IMR-90 (cell line): Measurements from ENCODE around the gene TMEM45A. TPM values are rescaled to one million over a fixed set of nuclear protein-coding genes. Genes with fewer than 3 reads are reported as not detected.

ENCODE experiments used
- ATAC-seq: fragments of 200-7000 bp; cut with Tn5 transposase; 2 replicates; pipeline ENCODE4 v1.9.1; 2020; ENCODE audit warnings: low read depth, mild to moderate bottlenecking, moderate library complexity
- BruUV-seq: library from RNA; stranded (reverse); fragments of 400-500 nt; replicated peaks from 2 replicates; lab custom pipeline; 2021; lab: Mats Ljungman, UMichigan
- CTCF ChIA-PET: fragments of 300-600 bp; formaldehyde crosslinking; extraction: SDS; loops from one replicate; lab custom pipeline; 2021; ENCODE audit warnings: antibody characterized with exemption; lab: Yijun Ruan, JAX
- POLR2A ChIA-PET: fragments of 300-600 bp; sonication (Branson Sonifier 250); formaldehyde crosslinking; loops from one replicate; lab custom pipeline; 2022; ENCODE audit warnings: antibody characterized with exemption; ENCODE audit not compliant: unreplicated experiment; lab: Charles Lee
- DNase-seq: peaks from one replicate; pipeline ENCODE4 v3.0.0; 2013
- H2AFZ ChIP-seq: replicated peaks from 2 replicates; pipeline ENCODE3; 2013; ENCODE audit warnings: low read length, mild to moderate bottlenecking; ENCODE audit not compliant: poor library complexity
- H2AK5ac ChIP-seq: 2 replicates; pipeline ENCODE4 v1.6.1; 2013; ENCODE audit warnings: low read depth, low read length, inconsistent platforms
- H2AK9ac ChIP-seq: replicated peaks from 2 replicates; pipeline ENCODE3; 2013; ENCODE audit warnings: mild to moderate bottlenecking, low read depth, low read length, moderate library complexity; ENCODE audit not compliant: poor library complexity
- H2BK120ac ChIP-seq: 2 replicates; pipeline ENCODE4 v1.6.1; 2013; ENCODE audit warnings: low read depth, low read length, inconsistent platforms
- H2BK15ac ChIP-seq: 3 replicates; pipeline ENCODE4 v1.6.1; 2013; ENCODE audit warnings: low read depth, low read length, inconsistent platforms
- H2BK20ac ChIP-seq: 2 replicates; pipeline ENCODE4 v1.6.1; 2013; ENCODE audit warnings: low read depth, mild to moderate bottlenecking, inconsistent platforms, low read length, moderate library complexity
- H2BK5ac ChIP-seq: 2 replicates; pipeline ENCODE4 v1.6.1; 2013; ENCODE audit warnings: mild to moderate bottlenecking, low read depth, low read length, inconsistent platforms; ENCODE audit not compliant: poor library complexity, severe bottlenecking
- H3K14ac ChIP-seq: replicated peaks from 2 replicates; pipeline ENCODE4 v1.6.1; 2013; ENCODE audit warnings: low read depth, low read length, inconsistent platforms
- H3K18ac ChIP-seq: 2 replicates; pipeline ENCODE4 v1.6.1; 2013; ENCODE audit warnings: low read depth, low read length, control low read depth
- H3K23ac ChIP-seq: 2 replicates; pipeline ENCODE4 v1.6.1; 2013; ENCODE audit warnings: low read depth, low read length, inconsistent platforms
- H3K27ac ChIP-seq: 2 replicates; pipeline ENCODE4 v1.5.1; 2013; ENCODE audit warnings: mild to moderate bottlenecking, control low read depth, low read length; ENCODE audit not compliant: insufficient read depth
- H3K27me3 ChIP-seq: 2 replicates; pipeline ENCODE4 v1.6.1; 2013; ENCODE audit warnings: low read length; ENCODE audit not compliant: control insufficient read depth, insufficient read depth
- H3K36me3 ChIP-seq: 2 replicates; pipeline ENCODE4 v1.6.1; 2013; ENCODE audit warnings: low read length, mixed read lengths; ENCODE audit not compliant: control insufficient read depth, insufficient read depth
- H3K4ac ChIP-seq: 2 replicates; pipeline ENCODE4 v1.6.1; 2013; ENCODE audit warnings: low read depth, low read length, inconsistent platforms
- H3K4me1 ChIP-seq: 2 replicates; pipeline ENCODE4 v1.6.1; 2013; ENCODE audit warnings: low read length, mixed read lengths; ENCODE audit not compliant: control insufficient read depth, insufficient read depth
- H3K4me2 ChIP-seq: 2 replicates; pipeline ENCODE4 v1.6.1; 2013; ENCODE audit warnings: low read depth, mild to moderate bottlenecking, control low read depth, low read length, moderate library complexity
- H3K4me3 ChIP-seq: 2 replicates; pipeline ENCODE4 v1.5.1; 2013; ENCODE audit warnings: low read depth, mild to moderate bottlenecking, control low read depth, low read length, moderate library complexity; ENCODE audit not compliant: insufficient read depth
- H3K56ac ChIP-seq: 2 replicates; pipeline ENCODE4 v1.6.1; 2013; ENCODE audit warnings: low read length, inconsistent platforms; ENCODE audit not compliant: insufficient read depth; ENCODE audit errors: extremely low read depth
- H3K79me1 ChIP-seq, 2 experiments: 2 replicates each; pipeline ENCODE4 v1.6.1; 2013; ENCODE audit warnings: low read length in 2 of 2, inconsistent platforms in 1 of 2, low read depth in 1 of 2
- H3K9ac ChIP-seq: 2 replicates; pipeline ENCODE4 v1.6.1; 2013; ENCODE audit warnings: low read depth, low read length, control low read depth
- H3K9me1 ChIP-seq: 2 replicates; pipeline ENCODE4 v1.6.1; 2013; ENCODE audit warnings: low read length, inconsistent platforms; ENCODE audit not compliant: insufficient read depth
- H3K9me3 ChIP-seq: 2 replicates; pipeline ENCODE4 v1.6.1; 2013; ENCODE audit warnings: low read length; ENCODE audit not compliant: control insufficient read depth, insufficient read depth
- H4K20me1 ChIP-seq: 2 replicates; pipeline ENCODE4 v1.6.1; 2013; ENCODE audit warnings: low read length, inconsistent platforms; ENCODE audit not compliant: insufficient read depth
- H4K5ac ChIP-seq: 2 replicates; pipeline ENCODE4 v1.6.1; 2013; ENCODE audit warnings: mild to moderate bottlenecking, low read depth, low read length, control low read depth
- H4K8ac ChIP-seq, 2 experiments: 2 replicates each; pipeline ENCODE4 v1.6.1; 2013; ENCODE audit warnings: low read depth in 2 of 2, low read length in 2 of 2, control low read depth in 1 of 2, inconsistent platforms in 1 of 2
- H4K91ac ChIP-seq: 2 replicates; pipeline ENCODE4 v1.6.1; 2013; ENCODE audit warnings: low read depth, low read length, inconsistent platforms; ENCODE audit not compliant: insufficient read depth
- CEBPB ChIP-seq: IDR thresholded peaks from 2 replicates; pipeline ENCODE4 v1.6.1; 2012; ENCODE audit warnings: low read depth, low read length, improper control_type of control experiment
- MAFK ChIP-seq: IDR thresholded peaks from 2 replicates; pipeline ENCODE4 v1.6.1; 2012; ENCODE audit warnings: low read depth, low read length, improper control_type of control experiment
- dilution Hi-C: fragments of 300-500 bp; cut with HindIII; formaldehyde crosslinking; loops from one replicate; pipeline ENCODE4 v1.14.3; 2018; ENCODE audit warnings: low sequenced_read_pairs; ENCODE audit not compliant: unreplicated experiment
- in situ Hi-C: fragments of 300-500 bp; cut with MboI; formaldehyde crosslinking; loops from 3 replicates; pipeline ENCODE4 v1.14.3; 2019; ENCODE audit warnings: low sequenced_read_pairs, inconsistent platforms, mixed read lengths
- intact Hi-C: fragments of 100-400 bp; cut with micrococcal nuclease; formaldehyde crosslinking; loops from 2 replicates; pipeline ENCODE4 v1.10.0; 2022
- polyA plus RNA-seq, 3 experiments: library from polyadenylated mRNA; depleted of rRNA; stranded (reverse); fragments of >200 nt; gene quantifications; 2 replicates each; pipeline ENCODE4 v1.2.3, GENCODE V29; 2012; ENCODE audit warnings: low replicate concordance in 1 of 3
- total RNA-seq: library from RNA; depleted of rRNA; stranded (reverse); fragments of >200 nt; gene quantifications from 2 replicates; pipeline ENCODE4 v1.2.3, GENCODE V29; 2012

The TMEM45A gene
- total and polyA plus RNA-seq, 2 of the 4 experiments (the other 2 are of a cell fraction): 13.6 to 21.7 TPM

DNA sequence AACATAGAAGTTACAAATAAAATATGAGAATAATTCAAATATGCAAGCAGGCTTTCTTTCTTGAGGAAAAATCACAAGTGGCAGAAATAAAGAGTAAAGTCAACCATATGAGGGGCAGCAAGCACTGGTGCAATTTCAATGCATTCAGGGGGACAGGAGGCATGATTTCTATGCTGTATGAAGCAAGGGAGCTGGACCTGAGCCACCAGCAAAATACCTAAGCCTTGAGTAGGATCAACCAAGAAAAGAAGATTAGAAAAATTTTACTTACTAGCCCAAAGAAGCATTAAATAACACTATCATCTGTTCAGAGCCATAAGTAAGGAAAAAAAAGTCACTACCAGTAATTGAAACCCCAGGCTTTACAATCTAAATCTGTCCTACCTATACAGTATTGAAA, 123.3 kb downstream of the TMEM45A start:
- peak; percentile 56 for DNase-seq
- no peak overlapping the region for H2BK15ac ChIP-seq
- no peak overlapping the region for H3K9ac ChIP-seq
- no peak overlapping the region for H3K4ac ChIP-seq
- no peak overlapping the region for H3K56ac ChIP-seq
- intact Hi-C loops (loop anchor here (10.0 kb wide), 1 partner anchor 249 kb away; no protein-coding TSS in a partner anchor), in situ Hi-C loops (no loop called here), dilution Hi-C loops (no loop called here)
- H3K4me3 ChIP-seq: no peak overlapping the region
- H4K20me1 ChIP-seq: no peaks in the 10 kb centered on the region
- H3K9me3 ChIP-seq: no peaks in the 10 kb centered on the region
- no peak overlapping the region for H4K91ac ChIP-seq
- no peak overlapping the region for H2AK9ac ChIP-seq
- H3K4me1 ChIP-seq: no peaks in the 10 kb centered on the region
- H2AK5ac ChIP-seq: no peak overlapping the region
- H3K14ac ChIP-seq: no peak overlapping the region
- no peak overlapping the region for H2BK120ac ChIP-seq
- H3K4me2 ChIP-seq: no peak overlapping the region
- H2AFZ ChIP-seq: no peak overlapping the region
- no peaks in the 10 kb centered on the region for H3K36me3 ChIP-seq
- H3K27ac ChIP-seq: no peak overlapping the region
- H4K8ac ChIP-seq: no peak overlapping the region
- peaks cover 2% of the 10 kb centered on the region for H3K27me3 ChIP-seq
- ChIA-PET CTCF (no interaction called here), POLR2A (no interaction called here)
- no peak overlapping the region for H2BK5ac ChIP-seq
- no peak overlapping the region for H3K23ac ChIP-seq
- H3K9me1 ChIP-seq: no peaks in the 10 kb centered on the region
- no peaks in the 10 kb centered on the region for H3K79me1 ChIP-seq
- ATAC-seq: no peak; the same call in none of the 2 replicates
- no peak overlapping the region for H2BK20ac ChIP-seq
- no TSS peak for BruUV-seq
- H4K5ac ChIP-seq: no peak overlapping the region
- no peak overlapping the region for H3K18ac ChIP-seq
- TF ChIP-seq MAFK (no peak), CEBPB (peak; percentile 51; the same call in 1 of the 2 replicates)
